Kidney capillary endothelial cell (primary cell): ENCODE results near the gene ECSIT.

ENCODE experiments used
- DNase-seq: peaks from one replicate; pipeline ENCODE4 v3.0.0-alpha.2; 2018; ENCODE audit warnings: low spot score

ECSIT gene

DNA sequence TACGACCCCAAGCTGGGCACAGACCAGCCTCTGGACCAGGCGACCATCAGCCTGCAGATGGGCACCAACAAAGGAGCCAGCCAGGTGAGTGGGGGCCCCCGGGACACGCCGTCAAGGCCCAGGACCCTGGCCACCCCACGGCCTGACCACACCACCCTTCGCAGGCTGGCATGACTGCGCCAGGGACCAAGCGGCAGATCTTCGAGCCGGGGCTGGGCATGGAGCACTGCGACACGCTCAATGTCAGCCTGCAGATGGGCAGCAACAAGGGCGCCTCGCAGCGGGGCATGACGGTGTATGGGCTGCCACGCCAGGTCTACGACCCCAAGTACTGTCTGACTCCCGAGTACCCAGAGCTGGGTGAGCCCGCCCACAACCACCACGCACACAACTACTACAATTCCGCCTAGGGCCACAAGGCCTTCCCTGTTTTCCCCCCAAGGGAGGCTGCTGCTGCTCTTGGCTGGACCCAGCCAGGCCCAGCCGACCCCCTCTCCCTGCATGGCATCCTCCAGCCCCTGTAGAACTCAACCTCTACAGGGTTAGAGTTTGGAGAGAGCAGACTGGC is 20.5 kb upstream of the ECSIT start:
- DNase-seq = no peak

- no peak for DNase-seq
These were observed 19.2 kb upstream of the ECSIT start for GRCh38 chr19:11547929-11548700.

- DNase-seq = no peak
These were observed 12.3 kb upstream of the ECSIT start for GRCh38 chr19:11541238-11541637.

GRCh38 chr19:11540645-11541044 is 11.7 kb upstream of the ECSIT start:
- no peak for DNase-seq

- no peak for DNase-seq
These were observed 10.8 kb upstream of the ECSIT start for GRCh38 chr19:11539495-11540365.

GRCh38 chr19:11538232-11539036 is 9.5 kb upstream of the ECSIT start, which contains the start of gene CNN1:
CNN1 (plus strand) TSS chr19:11538851; CDS start chr19:11538928, 77 bp downstream.
- no peak for DNase-seq

DNA sequence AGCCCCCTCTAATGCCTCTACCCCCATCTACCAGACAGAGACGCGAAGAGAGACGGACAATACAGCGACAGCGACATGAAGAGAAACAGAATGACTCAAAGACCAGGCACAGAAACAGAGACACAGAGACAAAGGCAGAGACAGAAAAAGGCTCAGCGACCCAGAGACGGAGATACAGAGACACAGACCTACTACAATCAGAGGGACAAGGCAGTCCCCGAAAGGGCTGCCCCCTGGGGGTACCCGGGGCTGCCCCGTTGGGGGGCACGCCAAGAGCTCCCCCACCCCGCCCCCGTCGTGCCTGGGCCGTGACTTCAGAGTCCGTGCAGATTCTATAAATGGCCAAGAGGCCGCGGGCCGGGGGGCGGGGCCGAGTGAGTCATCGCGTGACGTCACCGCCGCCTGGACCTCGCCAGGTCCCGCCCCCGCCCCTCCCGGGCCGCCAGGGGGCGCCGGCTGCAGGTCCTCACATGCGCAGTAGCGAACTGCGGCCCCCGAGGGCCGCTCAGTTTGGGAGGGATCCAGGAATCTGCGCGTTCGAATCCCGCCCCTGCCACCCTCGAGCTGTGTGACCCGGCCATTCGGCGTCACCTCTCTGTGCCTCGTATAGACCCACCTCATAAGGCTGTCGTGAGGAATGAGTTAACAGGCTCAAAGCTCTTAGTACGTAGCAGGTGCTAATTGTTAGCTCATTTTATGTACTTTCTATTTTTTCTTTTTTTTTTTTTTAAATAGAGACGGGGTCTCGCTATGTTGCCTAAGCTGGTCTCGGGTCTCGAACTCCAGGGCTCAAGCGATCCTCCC is 7.1 kb upstream of the ECSIT start:
- DNase-seq = peak; percentile 88

DNA sequence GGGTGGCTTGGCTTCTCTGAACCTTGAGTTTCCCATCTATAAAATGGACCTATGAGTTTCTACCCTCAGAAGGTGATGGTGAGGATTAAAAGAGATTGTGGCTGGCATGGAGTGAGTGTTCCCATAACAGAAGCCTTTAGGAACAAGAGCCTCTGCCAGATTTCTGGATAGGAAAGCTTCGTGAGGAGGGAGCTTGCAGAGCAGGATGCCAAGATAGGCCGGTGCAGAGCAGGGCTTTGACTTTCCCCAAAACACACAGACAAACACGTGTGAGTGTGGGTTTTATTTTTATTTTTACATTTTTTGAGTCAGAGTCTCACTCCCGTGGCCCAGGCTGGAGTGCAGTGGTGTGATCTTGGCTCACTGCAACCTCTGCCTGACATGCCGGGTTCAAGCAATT is 6.0 kb upstream of the ECSIT start:
- no peak for DNase-seq

- DNase-seq = no peak
These were observed 5.6 kb upstream of the ECSIT start for GRCh38 chr19:11534538-11534937.

DNA sequence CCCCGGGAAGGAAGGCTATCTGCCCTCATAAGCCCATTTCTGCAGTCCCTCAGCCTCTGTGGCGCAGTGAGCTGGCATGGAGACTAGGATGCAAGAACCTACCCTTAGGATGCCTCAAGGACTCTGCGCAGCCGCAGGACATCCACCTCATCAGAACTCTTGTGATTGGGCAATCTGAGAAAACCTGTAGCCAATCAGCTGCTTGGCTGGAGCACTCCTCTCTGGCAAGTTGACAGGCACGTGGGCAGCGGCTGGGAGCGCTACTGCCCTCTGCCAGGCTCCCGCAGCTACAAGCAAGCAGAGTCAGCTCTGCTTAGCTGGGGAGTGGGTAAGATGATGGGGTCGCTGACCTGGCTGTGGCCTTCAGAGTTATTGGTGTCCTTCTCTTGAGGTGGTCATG is 1.5 kb upstream of the ECSIT start:
- DNase-seq = peak; percentile 46

DNA sequence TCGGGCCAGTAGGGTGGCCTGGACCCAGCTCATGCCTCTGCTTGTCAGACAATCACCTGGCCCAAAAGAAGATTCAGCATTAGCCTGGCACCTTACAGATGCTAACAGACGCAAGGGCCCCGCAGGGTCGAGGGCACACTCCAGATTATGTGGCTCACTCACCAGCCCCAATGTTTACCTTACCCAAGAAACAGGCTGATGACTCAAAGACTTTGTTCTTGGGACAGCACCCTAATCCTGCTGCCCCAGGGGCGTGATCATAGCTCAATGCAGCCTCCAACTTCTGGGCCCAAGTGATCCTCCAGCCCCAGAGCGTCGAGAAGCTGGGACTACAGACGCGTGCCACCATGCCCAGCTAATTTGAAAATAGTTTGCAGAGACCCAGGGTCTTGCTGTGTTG is 9.8 kb downstream of the ECSIT start:
- no peak for DNase-seq

GRCh38 chr19:11513946-11514345 is 15.0 kb downstream of the ECSIT start:
- no peak for DNase-seq

DNA sequence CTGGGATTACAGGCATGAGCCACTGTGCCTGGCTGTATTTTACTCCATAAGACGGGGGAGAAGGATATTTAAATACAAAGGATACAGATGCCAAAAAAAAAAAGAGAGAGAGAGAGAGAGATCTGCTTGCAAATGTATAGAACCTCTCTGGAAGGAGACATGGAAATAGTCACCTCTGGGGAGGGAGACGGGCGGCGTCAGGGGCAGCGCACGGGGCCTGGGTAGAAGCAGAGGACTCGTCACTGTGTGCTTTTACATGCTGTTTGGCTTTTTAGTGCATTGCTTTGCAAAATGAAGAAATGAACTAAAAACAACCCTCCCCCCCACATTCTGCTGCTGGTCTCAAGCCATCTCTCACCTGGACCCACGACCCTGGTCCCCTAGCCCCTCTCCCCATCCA is 18.5 kb downstream of the ECSIT start:
- no peak for DNase-seq

GRCh38 chr19:11507370-11508078 is 21.4 kb downstream of the ECSIT start:
- DNase-seq = no peak

DNA sequence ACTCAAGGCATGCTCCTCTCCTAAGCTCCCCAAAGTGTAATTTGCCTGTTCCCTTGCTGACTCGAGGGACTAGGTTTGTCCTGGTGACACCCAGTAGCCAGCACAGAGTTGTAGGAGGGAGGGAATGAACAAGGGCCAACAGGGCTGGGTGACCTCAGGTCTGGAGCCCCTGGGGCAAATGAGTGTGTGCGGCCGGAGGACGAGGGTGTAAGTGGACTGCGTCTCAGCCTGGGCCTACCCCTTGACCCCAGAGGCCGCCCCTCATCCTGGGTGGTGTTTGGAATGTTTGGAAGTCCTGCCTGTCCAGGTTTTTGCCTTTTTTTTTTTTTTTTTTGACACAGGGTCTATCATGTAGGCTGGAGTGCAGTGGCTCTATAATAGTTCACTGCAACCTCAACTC is 22.0 kb downstream of the ECSIT start:
- DNase-seq = no peak

GRCh38 chr19:11506101-11506555 is 22.8 kb downstream of the ECSIT start:
- DNase-seq = no peak

DNA sequence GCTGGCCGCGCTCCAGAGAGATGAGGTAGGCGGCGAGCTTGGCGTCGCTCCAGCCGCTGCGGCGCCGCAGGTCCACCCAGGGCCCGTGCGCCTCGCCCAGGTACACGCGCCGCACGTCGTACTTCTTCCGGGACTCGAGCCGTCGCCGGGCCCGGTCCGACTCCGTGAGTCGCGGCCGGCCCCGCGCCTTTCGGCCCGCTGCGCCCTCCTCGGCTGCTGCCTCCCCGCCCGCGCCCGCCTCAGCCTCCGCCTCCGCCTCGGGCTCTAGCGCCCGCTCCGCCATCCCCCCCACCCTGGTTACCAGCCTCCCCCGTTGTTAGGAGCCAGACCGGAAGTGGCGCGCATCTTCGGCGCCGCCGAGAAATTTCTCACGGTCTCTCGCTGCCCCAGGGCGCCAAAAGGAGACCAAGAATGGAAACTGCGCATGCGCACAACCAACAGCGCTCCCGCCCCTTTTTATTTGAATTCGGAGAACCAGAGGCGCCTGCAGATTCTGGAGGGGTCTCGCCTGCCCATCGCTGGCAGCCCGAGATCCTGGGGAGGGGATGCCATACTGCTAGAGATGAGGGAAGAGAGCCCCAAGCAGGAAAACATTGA is 23.3 kb downstream of the ECSIT start, which contains the start of gene ZNF653:
ZNF653 (minus strand) TSS at position 336 of the 597 bp plus-strand sequence; CDS start at position 283, 53 bp downstream.
- peak; percentile 91 for DNase-seq

- peak; percentile 83 for DNase-seq
These were observed 23.9 kb downstream of the ECSIT start for GRCh38 chr19:11505032-11505503.

DNA sequence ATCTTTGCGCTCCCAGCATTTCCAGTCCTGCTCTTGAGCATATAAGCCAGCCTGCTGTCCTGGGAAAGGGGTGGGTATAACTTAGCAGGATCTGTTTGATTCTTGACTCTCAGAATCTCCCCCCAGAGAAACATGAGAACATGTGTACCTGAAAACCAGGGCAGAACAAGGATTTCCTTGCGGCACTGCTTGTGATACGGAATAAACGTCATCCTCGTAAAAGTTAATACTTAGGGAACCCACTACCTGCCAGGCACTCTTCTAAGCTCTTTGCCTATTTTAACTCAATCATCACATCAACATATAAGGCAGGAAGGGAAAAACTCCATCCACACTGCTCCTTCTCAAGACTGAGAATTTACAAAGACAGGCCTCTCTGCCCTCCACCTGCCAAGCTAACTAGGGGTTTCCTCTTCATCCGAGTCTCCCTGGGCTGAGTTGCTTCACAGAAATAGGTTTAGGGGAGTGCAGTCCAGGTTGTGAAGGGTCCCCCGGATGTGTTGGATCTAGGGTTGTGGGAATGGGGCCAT is 24.4 kb downstream of the ECSIT start:
- no peak for DNase-seq
